Liver (tissue), 9 donors: ENCODE data around the gene GPR180. TPM values are rescaled to one million over a fixed set of nuclear protein-coding genes. Genes with fewer than 3 reads are reported as not detected.

Experiments
- DNase-seq: peaks from one replicate; pipeline ENCODE4 v3.0.0-alpha.2; 2017; ENCODE audit warnings: low spot score
- H3K27ac ChIP-seq, 2 donors: one replicate each; pipeline ENCODE4 v1.7.0; 2013; ENCODE audit warnings: inconsistent platforms in 2 of 2, low read length in 2 of 2, control low read depth in 1 of 2, low read depth in 1 of 2, mild to moderate bottlenecking in 1 of 2
- H3K27me3 ChIP-seq, 4 donors: one replicate each; pipeline versions ENCODE4 v1.6.1 to v1.7.0; 2013; ENCODE audit warnings: low read length in 3 of 4, inconsistent platforms in 1 of 4, mild to moderate bottlenecking in 1 of 4, moderate library complexity in 1 of 4; ENCODE audit not compliant: control insufficient read depth in 4 of 4, insufficient read depth in 4 of 4
- H3K36me3 ChIP-seq, 4 donors: one replicate each; pipeline versions ENCODE4 v1.6.1 to v1.7.0; 2013; ENCODE audit warnings: low read length in 3 of 4, mild to moderate bottlenecking in 3 of 4, low read depth in 1 of 4, moderate library complexity in 1 of 4; ENCODE audit not compliant: control insufficient read depth in 4 of 4, insufficient read depth in 3 of 4
- H3K4me1 ChIP-seq, 4 donors: one replicate each; pipeline versions ENCODE4 v1.6.1 to v1.7.0; 2013; ENCODE audit warnings: low read length in 3 of 4, mild to moderate bottlenecking in 3 of 4, moderate library complexity in 1 of 4; ENCODE audit not compliant: control insufficient read depth in 4 of 4, insufficient read depth in 4 of 4
- H3K4me3 ChIP-seq, 3 donors: one replicate each; pipeline versions ENCODE4 v1.6.1 to v1.7.0; 2013; ENCODE audit warnings: low read length in 3 of 3, control low read depth in 1 of 3, low read depth in 1 of 3, mild to moderate bottlenecking in 1 of 3
- H3K9ac ChIP-seq, 2 donors: one replicate each; pipeline ENCODE4 v1.7.0; 2013; ENCODE audit warnings: low read length in 2 of 2, mild to moderate bottlenecking in 2 of 2, moderate library complexity in 2 of 2, control low read depth in 1 of 2, low read depth in 1 of 2
- H3K9me3 ChIP-seq, 4 donors: one replicate each; pipeline versions ENCODE4 v1.6.1 to v1.7.0; 2013; ENCODE audit warnings: low read length in 3 of 4; ENCODE audit not compliant: control insufficient read depth in 4 of 4
- CTCF ChIP-seq: fragments of 150-350 bp; IDR thresholded peaks from 2 replicates; pipeline ENCODE4 v1.5.1; 2017; ENCODE audit warnings: improper control_type of control experiment, low read depth, low read length; ENCODE audit not compliant: missing input control
- EGR1 ChIP-seq, 2 donors: IDR thresholded peaks; 2 replicates each; pipeline ENCODE4 v1.6.1; 2016 to 2018; ENCODE audit warnings: antibody characterized with exemption in 2 of 2, low read depth in 2 of 2
- FOXA1 ChIP-seq: IDR thresholded peaks from 2 replicates; pipeline ENCODE4 v1.6.1; 2016; ENCODE audit warnings: antibody characterized with exemption
- FOXA2 ChIP-seq: IDR thresholded peaks from 2 replicates; pipeline ENCODE4 v1.6.1; 2016; ENCODE audit warnings: antibody characterized with exemption
- GABPA ChIP-seq, 2 donors: IDR thresholded peaks in 1 of 2; conservative IDR thresholded peaks in 1 of 2; 2 replicates each; pipeline ENCODE4 v1.6.1; 2016; ENCODE audit warnings: antibody characterized with exemption in 2 of 2, mild to moderate bottlenecking in 1 of 2, moderate library complexity in 1 of 2
- HNF4A ChIP-seq, 2 donors: conservative IDR thresholded peaks; 2 replicates each; pipeline ENCODE4 v1.6.1; 2016; ENCODE audit warnings: antibody characterized with exemption in 2 of 2, mild to moderate bottlenecking in 2 of 2
- HNF4G ChIP-seq: IDR thresholded peaks from 2 replicates; pipeline ENCODE4 v1.6.1; 2016; ENCODE audit warnings: antibody characterized with exemption
- JUND ChIP-seq, 2 donors: IDR thresholded peaks; 2 replicates each; pipeline ENCODE4 v1.6.1; 2016; ENCODE audit warnings: antibody characterized with exemption in 2 of 2
- NR2F2 ChIP-seq: IDR thresholded peaks from 2 replicates; pipeline ENCODE4 v1.6.1; 2016; ENCODE audit warnings: antibody characterized with exemption
- RAD21 ChIP-seq, 2 donors: IDR thresholded peaks; 2 replicates each; pipeline ENCODE4 v1.6.1; 2016; ENCODE audit warnings: antibody characterized with exemption in 2 of 2, mild to moderate bottlenecking in 2 of 2
- RXRA ChIP-seq, 2 donors: IDR thresholded peaks; 2 replicates each; pipeline ENCODE4 v1.6.1; 2017 to 2018; ENCODE audit warnings: antibody characterized with exemption in 2 of 2, mild to moderate bottlenecking in 1 of 2
- SP1 ChIP-seq: IDR thresholded peaks from 2 replicates; pipeline ENCODE4 v1.6.1; 2018; ENCODE audit warnings: antibody characterized with exemption, mild to moderate bottlenecking
- YY1 ChIP-seq: IDR thresholded peaks from 2 replicates; pipeline ENCODE4 v1.6.1; 2016; ENCODE audit warnings: antibody characterized with exemption, mild to moderate bottlenecking
- WGBS: extraction: QIAGEN DNeasy Blood & Tissue Kit; methylation state at CpG from one replicate; pipeline ENCODE4 v1.1.7; 2013; 5-methylcytosine and 5-hydroxymethylcytosine counted together
- polyA plus RNA-seq, 2 donors: library from polyadenylated mRNA; stranded (reverse) in 1 of 2; unstranded in 1 of 2; fragments of 200-250 nt in 1 of 2; fragments of >200 nt in 1 of 2; fragmentation: Nextera tagmentation in 1 of 2; extraction: Ambion mirVana in 1 of 2; gene quantifications; one replicate each; pipeline versions ENCODE4 v1.2.1 to v1.2.3, GENCODE V29; 2013 to 2015
- total RNA-seq, 2 donors: library from RNA; depleted of rRNA; stranded (reverse); fragments of >200 nt; gene quantifications; one replicate each; pipeline ENCODE4 v1.2.3, GENCODE V29; 2014
- TF ChIP-seq, protein P1 (sequence below): IDR thresholded peaks from 2 replicates; pipeline ENCODE4 v1.6.1; 2016; ENCODE audit warnings: antibody characterized with exemption
- TF ChIP-seq, protein P2 (sequence below): IDR thresholded peaks from 2 replicates; pipeline ENCODE4 v1.6.1; 2016; ENCODE audit warnings: antibody characterized with exemption, mild to moderate bottlenecking
- TF ChIP-seq, protein P3 (sequence below): IDR thresholded peaks from 2 replicates; pipeline ENCODE4 v1.6.1; 2016; ENCODE audit warnings: antibody characterized with exemption
- donor health status: healthy.
- donor health status: healthy.
- donor health status: healthy.
- donor health status: healthy.
- donor health status: healthy.

GPR180 gene
- total and polyA plus RNA-seq, 4 donors = 2.1 to 8.3 (median 2.8) TPM

DNA sequence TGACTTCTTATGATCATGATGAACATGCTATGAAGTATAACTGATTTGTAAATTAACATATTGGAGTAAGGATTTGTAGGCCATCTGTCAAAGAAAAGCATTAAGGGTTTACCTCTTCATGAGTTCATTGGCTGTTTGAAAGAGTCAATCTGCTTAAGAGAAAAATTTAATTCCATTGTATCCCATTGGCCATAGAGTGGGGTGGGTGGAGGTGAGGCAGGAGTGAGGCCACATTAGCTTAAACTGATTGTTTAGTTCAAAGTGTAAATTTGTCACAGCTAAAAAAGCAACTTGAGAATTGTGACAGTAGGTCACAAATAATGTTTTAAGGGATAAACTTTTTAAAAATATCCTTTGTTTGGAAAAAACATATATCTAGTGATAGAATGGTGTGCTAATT lies 11.4 kb downstream of the GPR180 start:
- Histone ChIP-seq H3K27me3 (no peaks in the 10 kb centered on the region), H3K9me3 (no peaks in the 10 kb centered on the region), H3K27ac (peak overlapping the region in 1 of 2 donors; percentile 46), H3K4me3 (no peak overlapping the region), H3K4me1 (peaks cover under 1 to 13% (median 7%) of the 10 kb centered on the region in 4 donors), H3K9ac (no peak overlapping the region), H3K36me3 (peaks cover 0 to 3% (median 1%) of the 10 kb centered on the region in 4 donors)
- TF ChIP-seq, protein P1, sequence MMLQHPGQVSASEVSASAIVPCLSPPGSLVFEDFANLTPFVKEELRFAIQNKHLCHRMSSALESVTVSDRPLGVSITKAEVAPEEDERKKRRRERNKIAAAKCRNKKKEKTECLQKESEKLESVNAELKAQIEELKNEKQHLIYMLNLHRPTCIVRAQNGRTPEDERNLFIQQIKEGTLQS = no peak
- TF ChIP-seq JUND (IDR thresholded peaks at IDR 0.05) (no peak), EGR1 (IDR thresholded peaks at IDR 0.05; ENCODE audit: low read depth in 2 of 2) (no peak), YY1 (no peak), RXRA (IDR thresholded peaks at IDR 0.05) (no peak), HNF4G (no peak), SP1 (no peak)
- TF ChIP-seq, protein P2, sequence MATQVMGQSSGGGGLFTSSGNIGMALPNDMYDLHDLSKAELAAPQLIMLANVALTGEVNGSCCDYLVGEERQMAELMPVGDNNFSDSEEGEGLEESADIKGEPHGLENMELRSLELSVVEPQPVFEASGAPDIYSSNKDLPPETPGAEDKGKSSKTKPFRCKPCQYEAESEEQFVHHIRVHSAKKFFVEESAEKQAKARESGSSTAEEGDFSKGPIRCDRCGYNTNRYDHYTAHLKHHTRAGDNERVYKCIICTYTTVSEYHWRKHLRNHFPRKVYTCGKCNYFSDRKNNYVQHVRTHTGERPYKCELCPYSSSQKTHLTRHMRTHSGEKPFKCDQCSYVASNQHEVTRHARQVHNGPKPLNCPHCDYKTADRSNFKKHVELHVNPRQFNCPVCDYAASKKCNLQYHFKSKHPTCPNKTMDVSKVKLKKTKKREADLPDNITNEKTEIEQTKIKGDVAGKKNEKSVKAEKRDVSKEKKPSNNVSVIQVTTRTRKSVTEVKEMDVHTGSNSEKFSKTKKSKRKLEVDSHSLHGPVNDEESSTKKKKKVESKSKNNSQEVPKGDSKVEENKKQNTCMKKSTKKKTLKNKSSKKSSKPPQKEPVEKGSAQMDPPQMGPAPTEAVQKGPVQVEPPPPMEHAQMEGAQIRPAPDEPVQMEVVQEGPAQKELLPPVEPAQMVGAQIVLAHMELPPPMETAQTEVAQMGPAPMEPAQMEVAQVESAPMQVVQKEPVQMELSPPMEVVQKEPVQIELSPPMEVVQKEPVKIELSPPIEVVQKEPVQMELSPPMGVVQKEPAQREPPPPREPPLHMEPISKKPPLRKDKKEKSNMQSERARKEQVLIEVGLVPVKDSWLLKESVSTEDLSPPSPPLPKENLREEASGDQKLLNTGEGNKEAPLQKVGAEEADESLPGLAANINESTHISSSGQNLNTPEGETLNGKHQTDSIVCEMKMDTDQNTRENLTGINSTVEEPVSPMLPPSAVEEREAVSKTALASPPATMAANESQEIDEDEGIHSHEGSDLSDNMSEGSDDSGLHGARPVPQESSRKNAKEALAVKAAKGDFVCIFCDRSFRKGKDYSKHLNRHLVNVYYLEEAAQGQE = no peak
- TF ChIP-seq, protein P3, sequence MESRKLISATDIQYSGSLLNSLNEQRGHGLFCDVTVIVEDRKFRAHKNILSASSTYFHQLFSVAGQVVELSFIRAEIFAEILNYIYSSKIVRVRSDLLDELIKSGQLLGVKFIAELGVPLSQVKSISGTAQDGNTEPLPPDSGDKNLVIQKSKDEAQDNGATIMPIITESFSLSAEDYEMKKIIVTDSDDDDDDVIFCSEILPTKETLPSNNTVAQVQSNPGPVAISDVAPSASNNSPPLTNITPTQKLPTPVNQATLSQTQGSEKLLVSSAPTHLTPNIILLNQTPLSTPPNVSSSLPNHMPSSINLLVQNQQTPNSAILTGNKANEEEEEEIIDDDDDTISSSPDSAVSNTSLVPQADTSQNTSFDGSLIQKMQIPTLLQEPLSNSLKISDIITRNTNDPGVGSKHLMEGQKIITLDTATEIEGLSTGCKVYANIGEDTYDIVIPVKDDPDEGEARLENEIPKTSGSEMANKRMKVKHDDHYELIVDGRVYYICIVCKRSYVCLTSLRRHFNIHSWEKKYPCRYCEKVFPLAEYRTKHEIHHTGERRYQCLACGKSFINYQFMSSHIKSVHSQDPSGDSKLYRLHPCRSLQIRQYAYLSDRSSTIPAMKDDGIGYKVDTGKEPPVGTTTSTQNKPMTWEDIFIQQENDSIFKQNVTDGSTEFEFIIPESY = no peak
- DNase-seq = no peak

- Histone ChIP-seq H3K4me1 (peaks cover 0 to 8% (median 4%) of the 10 kb centered on the region in 4 donors), H3K27ac (no peak overlapping the region), H3K9me3 (no peaks in the 10 kb centered on the region), H3K36me3 (peaks cover 0 to 10% (median 6%) of the 10 kb centered on the region in 4 donors), H3K4me3 (no peak overlapping the region), H3K9ac (no peak overlapping the region), H3K27me3 (no peaks in the 10 kb centered on the region)
- DNase-seq = no peak
- 66% methylated on average over 4 of the region's 4 CpGs for WGBS
- TF ChIP-seq, protein P2 = no peak
- TF ChIP-seq SP1 (no peak), HNF4A (conservative IDR thresholded peaks at IDR 0.05) (no peak), FOXA1 (no peak), FOXA2 (no peak), EGR1 (IDR thresholded peaks at IDR 0.05; ENCODE audit: low read depth in 2 of 2) (no peak), CTCF (peak; percentile 71), JUND (IDR thresholded peaks at IDR 0.05) (no peak), RAD21 (IDR thresholded peaks at IDR 0.05) (peak; percentile 94 to 95), RXRA (IDR thresholded peaks at IDR 0.05) (no peak), NR2F2 (no peak), GABPA (IDR thresholded peaks at IDR 0.05 in 1 of 2, conservative IDR thresholded peaks at IDR 0.05 in 1 of 2) (no peak), HNF4G (no peak), YY1 (no peak)
- TF ChIP-seq, protein P1 = no peak
- TF ChIP-seq, protein P3 = no peak
These were observed 15.8 kb downstream of the GPR180 start for GRCh38 chr13:94617389-94618000.
